ENCODE measurements around the gene TNNI3K.

GRCh38 chr1:74423471-74423870 lies 188.3 kb downstream of the TNNI3K start:
- TF ChIP-seq CTCF (IDR thresholded peaks at IDR 0.05; ENCODE audit: control extremely low read depth in 1 of 3, insufficient read depth in 1 of 3, low read depth in 1 of 3, low read length in 3 of 3) (no peak), JUND (IDR thresholded peaks at IDR 0.05; ENCODE audit: low read length) (no peak), EP300 (IDR thresholded peaks at IDR 0.05; ENCODE audit: borderline replicate concordance in 1 of 2, low read depth in 2 of 2, low read length in 2 of 2) (no peak), POLR2A (IDR thresholded peaks at IDR 0.05; ENCODE audit: control extremely low read depth in 1 of 2, low read depth in 2 of 2, low read length in 2 of 2) (no peak), RAD21 (IDR thresholded peaks at IDR 0.05 in 1 of 2, conservative IDR thresholded peaks at IDR 0.05 in 1 of 2; ENCODE audit: low read depth in 2 of 2, low read length in 2 of 2) (no peak), SIRT6 (IDR thresholded peaks at IDR 0.05; ENCODE audit: low read length) (no peak), POLR2AphosphoS5 (IDR thresholded peaks at IDR 0.05; ENCODE audit: low read depth, low read length) (no peak), HDAC6 (IDR thresholded peaks at IDR 0.05; ENCODE audit: low read depth, low read length) (no peak), RFX5 (IDR thresholded peaks at IDR 0.05; ENCODE audit: borderline replicate concordance, low read depth, low read length) (no peak), SP1 (IDR thresholded peaks at IDR 0.05; ENCODE audit: low read depth, low read length) (no peak), GTF2F1 (IDR thresholded peaks at IDR 0.05; ENCODE audit: borderline replicate concordance, low read depth, low read length) (no peak), TAF1 (IDR thresholded peaks at IDR 0.05; ENCODE audit: low read depth, low read length) (no peak)

All from H1 (cell line).